GM21381 (cell line): ENCODE results near the gene HBS1L.

Source experiments
- ATAC-seq: cut with Tn5 transposase; IDR thresholded peaks from one replicate; pipeline ENCODE4 v1.9.1; 2021; ENCODE audit warnings: mild to moderate bottlenecking, moderate library complexity; ENCODE audit not compliant: unreplicated experiment

HBS1L gene

GRCh38 chr6:134921276-134921675, 133.3 kb downstream of the HBS1L start:
- ATAC-seq: no peak

GRCh38 chr6:134920422-134920821, 134.2 kb downstream of the HBS1L start:
- ATAC-seq: no peak

DNA sequence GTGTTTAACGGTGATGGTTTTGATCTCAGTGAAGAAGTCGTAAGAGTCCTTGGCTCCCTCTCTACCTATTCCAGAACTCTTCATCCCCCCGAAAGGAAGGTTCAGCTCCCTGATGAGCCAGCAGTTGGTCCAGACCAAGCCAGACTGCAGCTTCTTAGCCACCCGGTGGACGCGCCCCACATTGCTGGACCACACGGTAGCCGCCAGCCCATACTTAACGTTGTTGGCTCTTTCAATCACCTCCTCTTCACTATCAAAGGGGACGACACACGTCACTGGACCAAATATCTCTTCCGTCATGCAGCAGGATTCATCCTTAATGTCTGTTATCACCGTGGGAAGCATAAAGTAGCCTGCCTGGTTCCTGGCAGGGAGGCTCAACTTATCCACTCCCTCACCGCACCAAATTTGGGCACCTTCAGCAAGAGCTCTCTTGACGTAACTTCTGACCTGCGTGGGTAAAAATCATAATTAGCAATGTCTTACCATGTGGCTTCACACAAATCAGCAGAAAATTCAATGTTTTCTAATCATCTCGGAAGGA, 136.1 kb downstream of the HBS1L start:
- ATAC-seq: no peak

GRCh38 chr6:134911547-134911946, 143.1 kb downstream of the HBS1L start:
- ATAC-seq: no peak

GRCh38 chr6:134910593-134910935, 144.1 kb downstream of the HBS1L start:
- ATAC-seq: no peak
